HG03039 (cell line): Measurements from ENCODE around the gene WNK2.

ENCODE experiments used
- ATAC-seq: cut with Tn5 transposase; IDR thresholded peaks from one replicate; pipeline ENCODE4 v1.9.1; 2021; ENCODE audit warnings: mild to moderate bottlenecking, moderate library complexity; ENCODE audit not compliant: unreplicated experiment

WNK2 gene

GRCh38 chr9:93290495-93291434, 106.8 kb downstream of the WNK2 start:
- no peak for ATAC-seq

GRCh38 chr9:93291536-93292287, 107.8 kb downstream of the WNK2 start:
- ATAC-seq, result no peak

- ATAC-seq, result no peak
These were observed 108.3 kb downstream of the WNK2 start for GRCh38 chr9:93292288-93292615.

- no peak for ATAC-seq
These were observed 108.9 kb downstream of the WNK2 start for GRCh38 chr9:93292664-93293328.

GRCh38 chr9:93294011-93294410, 110.1 kb downstream of the WNK2 start:
- no peak for ATAC-seq

GRCh38 chr9:93295031-93295430, 111.1 kb downstream of the WNK2 start:
- no peak for ATAC-seq

- ATAC-seq, result no peak
These were observed 111.6 kb downstream of the WNK2 start for GRCh38 chr9:93295456-93296076.

- no peak for ATAC-seq
These were observed 113.0 kb downstream of the WNK2 start for GRCh38 chr9:93296889-93297480.

- no peak for ATAC-seq
These were observed 113.9 kb downstream of the WNK2 start for GRCh38 chr9:93297659-93298497.

- no peak for ATAC-seq
These were observed 114.8 kb downstream of the WNK2 start for GRCh38 chr9:93298498-93299417.

GRCh38 chr9:93299418-93300174, 115.7 kb downstream of the WNK2 start:
- no peak for ATAC-seq

- no peak for ATAC-seq
These were observed 116.2 kb downstream of the WNK2 start for GRCh38 chr9:93300175-93300572.

- ATAC-seq, result no peak
These were observed 116.7 kb downstream of the WNK2 start for GRCh38 chr9:93300585-93301081.

- no peak for ATAC-seq
These were observed 117.4 kb downstream of the WNK2 start for GRCh38 chr9:93301291-93301811.

- ATAC-seq, result no peak
These were observed 118.1 kb downstream of the WNK2 start for GRCh38 chr9:93301911-93302541.

GRCh38 chr9:93302586-93303257, 118.8 kb downstream of the WNK2 start:
- ATAC-seq, result no peak
